Hematopoietic multipotent progenitor cell (in vitro differentiated cells): ENCODE results near the gene ATP8B1. TPM values are rescaled to one million over a fixed set of nuclear protein-coding genes. Genes with fewer than 3 reads are reported as not detected.

Experiments used
- DNase-seq, 3 donors: peaks; one replicate each; pipeline ENCODE4 v3.0.0-alpha.2; 2011 to 2015; ENCODE audit warnings: low read depth in 2 of 3, low spot score in 2 of 3
- total RNA-seq: library from RNA; depleted of rRNA; stranded (reverse); fragments of >200 nt; gene quantifications from one replicate; pipeline ENCODE4 v1.2.3, GENCODE V29; 2012

ATP8B1 gene
- total RNA-seq, 1 donor = 0.27 TPM

GRCh38 chr18:57794951-57795728 lies 8.0 kb downstream of the ATP8B1 start:
- no peak for DNase-seq

GRCh38 chr18:57793302-57793986 lies 9.7 kb downstream of the ATP8B1 start:
- DNase-seq = no peak

GRCh38 chr18:57792631-57793301 lies 10.3 kb downstream of the ATP8B1 start:
- no peak for DNase-seq

GRCh38 chr18:57791911-57792310 lies 11.2 kb downstream of the ATP8B1 start:
- DNase-seq = no peak

GRCh38 chr18:57791192-57791591 lies 11.9 kb downstream of the ATP8B1 start:
- DNase-seq = no peak

GRCh38 chr18:57790316-57790715 lies 12.8 kb downstream of the ATP8B1 start:
- DNase-seq = no peak

GRCh38 chr18:57789759-57790158 lies 13.4 kb downstream of the ATP8B1 start:
- no peak for DNase-seq

- no peak for DNase-seq
Measured at GRCh38 chr18:57789090-57789489, 14.0 kb downstream of the ATP8B1 start.

- no peak for DNase-seq
Measured at GRCh38 chr18:57787068-57787685, 15.9 kb downstream of the ATP8B1 start.

- DNase-seq = no peak
Measured at GRCh38 chr18:57785751-57786437, 17.2 kb downstream of the ATP8B1 start.

- no peak for DNase-seq
Measured at GRCh38 chr18:57784801-57785114, 18.4 kb downstream of the ATP8B1 start.

GRCh38 chr18:57784034-57784800 lies 18.9 kb downstream of the ATP8B1 start:
- no peak for DNase-seq

- DNase-seq = no peak
Measured at GRCh38 chr18:57782049-57782448, 21.1 kb downstream of the ATP8B1 start.

GRCh38 chr18:57780706-57781347 lies 22.3 kb downstream of the ATP8B1 start:
- no peak for DNase-seq

GRCh38 chr18:57780318-57780705 lies 22.8 kb downstream of the ATP8B1 start:
- DNase-seq = no peak

GRCh38 chr18:57776767-57777166 lies 26.3 kb downstream of the ATP8B1 start:
- no peak for DNase-seq

GRCh38 chr18:57776354-57776753 lies 26.8 kb downstream of the ATP8B1 start:
- no peak for DNase-seq

- DNase-seq = no peak
Measured at GRCh38 chr18:57775937-57776336, 27.2 kb downstream of the ATP8B1 start.

- no peak for DNase-seq
Measured at GRCh38 chr18:57772387-57772799, 30.7 kb downstream of the ATP8B1 start.

GRCh38 chr18:57771626-57772025 lies 31.5 kb downstream of the ATP8B1 start:
- DNase-seq = no peak
